ENCODE data around the gene TMEM18. TPM values are rescaled to one million over a fixed set of nuclear protein-coding genes. Genes with fewer than 3 reads are reported as not detected.

TMEM18 gene
- polyA plus RNA-seq, 1 of the 3 experiments (the other 2 are of a cell fraction), result 29.3 TPM

GRCh38 chr2:641164-641871, 35.9 kb downstream of the TMEM18 start:
- H4K20me1 ChIP-seq (ENCODE audit: insufficient read depth), result no peaks in the 10 kb centered on the region
- H3K9me3 ChIP-seq, result no peaks in the 10 kb centered on the region
- H3F3A ChIP-seq (replicated peaks; ENCODE audit: insufficient read depth), result no peaks in the 10 kb centered on the region
- H3K27me3 ChIP-seq (ENCODE audit: insufficient read depth), result no peaks in the 10 kb centered on the region
- no peak overlapping the region for H3K4me2 ChIP-seq
- H3K27ac ChIP-seq (ENCODE audit: low read depth in 2 of 2, low read length in 1 of 2), result no peak overlapping the region
- no peak overlapping the region for H2AFZ ChIP-seq (ENCODE audit: low read depth)
- H3K9ac ChIP-seq, result no peak overlapping the region
- H3K36me3 ChIP-seq (replicated peaks in 1 of 2; ENCODE audit: control insufficient read depth in 1 of 2, insufficient read depth in 2 of 2, low read length in 1 of 2), result no peaks in the 10 kb centered on the region
- H3K9me2 ChIP-seq, result no peaks in the 10 kb centered on the region
- peaks cover 0 to 3% of the 10 kb centered on the region in 2 experiments; a peak in 1 of 4 replicates for H3K4me1 ChIP-seq (ENCODE audit: control insufficient read depth in 1 of 2, insufficient read depth in 2 of 2, low read depth in 1 of 2, low read length in 1 of 2)
- WGBS (ENCODE audit: low lambda C conversion rate), result 52% methylated on average over 9 of the region's 9 CpGs
- H3K4me3 ChIP-seq (ENCODE audit: low read depth in 2 of 2, low read length in 1 of 2), result no peak overlapping the region
- no peaks in the 10 kb centered on the region for H3K79me2 ChIP-seq (ENCODE audit: insufficient read depth)
- no peak for DNase-seq
- CTCF ChIA-PET, result interaction anchor here (3.1 to 8.0 kb wide), 2 partner anchors 111 kb away, joined by 19 to 124 read pairs; no protein-coding TSS in a partner anchor
- POLR2A ChIA-PET, result no interaction called here
- TF ChIP-seq RFX5 (IDR thresholded peaks at IDR 0.05; ENCODE audit: low read length) (no peak), PBX3 (IDR thresholded peaks at IDR 0.05) (no peak), TEAD4 (IDR thresholded peaks at IDR 0.05; ENCODE audit: borderline replicate concordance, insufficient read depth) (no peak), SMC3 (IDR thresholded peaks at IDR 0.05; ENCODE audit: low read depth, low read length) (no peak), MXI1 (IDR thresholded peaks at IDR 0.05; ENCODE audit: low read depth, low read length) (no peak), YY1 (IDR thresholded peaks at IDR 0.05; ENCODE audit: low read depth) (no peak), NRF1 (IDR thresholded peaks at IDR 0.05; ENCODE audit: low read depth, low read length) (no peak), EZH2phosphoT487 (IDR thresholded peaks at IDR 0.05; ENCODE audit: borderline replicate concordance, low read depth) (no peak), FOSL2 (IDR thresholded peaks at IDR 0.05; ENCODE audit: borderline replicate concordance, low read depth) (no peak), NFIC (IDR thresholded peaks at IDR 0.05; ENCODE audit: borderline replicate concordance) (no peak), REST (IDR thresholded peaks at IDR 0.05; ENCODE audit: low read depth, low read length) (no peak), USF1 (IDR thresholded peaks at IDR 0.05; ENCODE audit: borderline replicate concordance, low read depth) (no peak), SIN3A (IDR thresholded peaks at IDR 0.05; ENCODE audit: borderline replicate concordance, low read depth, low read length) (no peak), JUND (IDR thresholded peaks at IDR 0.05) (no peak), IRF3 (IDR thresholded peaks at IDR 0.05; ENCODE audit: low read depth, low read length) (no peak), USF2 (IDR thresholded peaks at IDR 0.05; ENCODE audit: borderline replicate concordance, low read depth, low read length) (no peak), CTCF (IDR thresholded peaks at IDR 0.05) (no peak), MEF2A (IDR thresholded peaks at IDR 0.05; ENCODE audit: borderline replicate concordance, low read depth) (no peak), FOXJ3 (CRISPR knock-in tag; IDR thresholded peaks at IDR 0.05) (no peak), RCOR1 (IDR thresholded peaks at IDR 0.05; ENCODE audit: low read length) (no peak)

All from SK-N-SH (cell line).